Right atrium auricular region (tissue), 2 donors: ENCODE data around the gene DHRS3. TPM values are rescaled to one million over a fixed set of nuclear protein-coding genes. Genes with fewer than 3 reads are reported as not detected.

Source experiments
- DNase-seq: peaks from one replicate; pipeline ENCODE4 v3.0.0-alpha.2; 2019; ENCODE audit warnings: low spot score
- H3K27ac ChIP-seq, 2 donors: fragments of 200-600 bp; sonication (generic); 1 replicate in 1 of 2; 2 replicates in 1 of 2; pipeline ENCODE4 v1.5.1; 2016 to 2019
- H3K27me3 ChIP-seq, 2 donors: fragments of 200-600 bp; sonication (generic); one replicate each; pipeline versions ENCODE4 v1.5.1 to v1.6.0; 2017 to 2019
- H3K36me3 ChIP-seq: fragments of 200-600 bp; sonication (generic); one replicate; pipeline ENCODE4 v1.5.1; 2016
- H3K4me1 ChIP-seq, 2 donors: fragments of 200-600 bp; sonication (generic); one replicate each; pipeline versions ENCODE4 v1.5.1 to v1.6.0; 2017 to 2019
- H3K4me3 ChIP-seq, 2 donors: fragments of 200-600 bp; sonication (generic); 1 replicate in 1 of 2; 2 replicates in 1 of 2; pipeline ENCODE4 v1.5.1; 2017 to 2019; ENCODE audit warnings: mild to moderate bottlenecking in 1 of 2, moderate library complexity in 1 of 2
- H3K9me3 ChIP-seq, 2 donors: fragments of 200-600 bp; sonication (generic); one replicate each; pipeline ENCODE4 v1.5.1; 2019
- total RNA-seq, 2 donors: library from RNA; depleted of rRNA; stranded (reverse); fragments of >200 nt; gene quantifications; one replicate each; pipeline ENCODE4 v1.1.0, GENCODE V29; 2016
- TF ChIP-seq, protein P1 (sequence below), 2 donors: fragments of 200-600 bp; sonication (generic); IDR thresholded peaks; one replicate each; pipeline ENCODE4 v1.5.1; 2019; ENCODE audit warnings: antibody characterized with exemption in 2 of 2

DHRS3 gene
- total RNA-seq, 2 donors from 2014 or later = 50.4 to 78.9 TPM

- no peak within 1 kb of the TSS for H3K27ac ChIP-seq
- H3K4me1 ChIP-seq = no peaks in the 10 kb centered on the region
- TF ChIP-seq, protein P1, sequence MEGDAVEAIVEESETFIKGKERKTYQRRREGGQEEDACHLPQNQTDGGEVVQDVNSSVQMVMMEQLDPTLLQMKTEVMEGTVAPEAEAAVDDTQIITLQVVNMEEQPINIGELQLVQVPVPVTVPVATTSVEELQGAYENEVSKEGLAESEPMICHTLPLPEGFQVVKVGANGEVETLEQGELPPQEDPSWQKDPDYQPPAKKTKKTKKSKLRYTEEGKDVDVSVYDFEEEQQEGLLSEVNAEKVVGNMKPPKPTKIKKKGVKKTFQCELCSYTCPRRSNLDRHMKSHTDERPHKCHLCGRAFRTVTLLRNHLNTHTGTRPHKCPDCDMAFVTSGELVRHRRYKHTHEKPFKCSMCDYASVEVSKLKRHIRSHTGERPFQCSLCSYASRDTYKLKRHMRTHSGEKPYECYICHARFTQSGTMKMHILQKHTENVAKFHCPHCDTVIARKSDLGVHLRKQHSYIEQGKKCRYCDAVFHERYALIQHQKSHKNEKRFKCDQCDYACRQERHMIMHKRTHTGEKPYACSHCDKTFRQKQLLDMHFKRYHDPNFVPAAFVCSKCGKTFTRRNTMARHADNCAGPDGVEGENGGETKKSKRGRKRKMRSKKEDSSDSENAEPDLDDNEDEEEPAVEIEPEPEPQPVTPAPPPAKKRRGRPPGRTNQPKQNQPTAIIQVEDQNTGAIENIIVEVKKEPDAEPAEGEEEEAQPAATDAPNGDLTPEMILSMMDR (IDR thresholded peaks at IDR 0.05) = no peak
- H3K9me3 ChIP-seq = peaks cover 0 to 23% of the 10 kb centered on the region in 2 donors
- H3K4me3 ChIP-seq = no peak within 1 kb of the TSS
- H3K27me3 ChIP-seq = no peaks in the 10 kb centered on the region
- no peaks in the 10 kb centered on the region for H3K36me3 ChIP-seq
- no peak for DNase-seq
Measured at GRCh38 chr1:12643785-12644184, 25.8 kb upstream of the DHRS3 start, which contains the start of gene AADACL4. Gene AADACL4, plus strand, starts transcription at chr1:12644085. Its CDS starts 462 bp downstream, at chr1:12644547.

- H3K36me3 ChIP-seq = no peaks in the 10 kb centered on the region
- no peaks in the 10 kb centered on the region for H3K27me3 ChIP-seq
- H3K4me3 ChIP-seq = no peak overlapping the region
- H3K4me1 ChIP-seq = no peaks in the 10 kb centered on the region
- TF ChIP-seq, protein P1 (IDR thresholded peaks at IDR 0.05) = no peak
- H3K27ac ChIP-seq = no peak overlapping the region
- DNase-seq = no peak
- peaks cover 0 to 23% of the 10 kb centered on the region in 2 donors for H3K9me3 ChIP-seq
Measured at GRCh38 chr1:12643079-12643478, 25.1 kb upstream of the DHRS3 start.

DNA sequence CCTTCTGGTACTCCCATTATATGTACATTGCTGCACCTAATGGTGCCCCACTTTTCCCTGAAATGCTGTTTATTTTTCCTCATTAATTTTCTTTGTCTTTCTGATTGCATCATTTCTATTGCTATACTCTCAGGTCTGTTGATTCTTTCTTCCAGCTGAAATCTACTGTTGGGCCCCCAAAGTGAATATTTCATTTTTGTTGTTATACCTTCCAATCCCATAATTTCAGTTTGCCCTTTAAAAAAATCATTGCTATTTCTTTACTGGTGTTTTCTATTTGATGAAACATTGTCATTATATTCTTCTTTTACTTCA is 22.9 kb upstream of the DHRS3 start:
- no peak overlapping the region for H3K27ac ChIP-seq
- peaks cover 0 to 10% of the 10 kb centered on the region in 2 donors for H3K4me1 ChIP-seq
- no peaks in the 10 kb centered on the region for H3K27me3 ChIP-seq
- DNase-seq = no peak
- H3K4me3 ChIP-seq = no peak overlapping the region
- H3K36me3 ChIP-seq = no peaks in the 10 kb centered on the region
- TF ChIP-seq, protein P1 (IDR thresholded peaks at IDR 0.05) = no peak
- peaks cover 0 to 23% of the 10 kb centered on the region in 2 donors for H3K9me3 ChIP-seq

DNA sequence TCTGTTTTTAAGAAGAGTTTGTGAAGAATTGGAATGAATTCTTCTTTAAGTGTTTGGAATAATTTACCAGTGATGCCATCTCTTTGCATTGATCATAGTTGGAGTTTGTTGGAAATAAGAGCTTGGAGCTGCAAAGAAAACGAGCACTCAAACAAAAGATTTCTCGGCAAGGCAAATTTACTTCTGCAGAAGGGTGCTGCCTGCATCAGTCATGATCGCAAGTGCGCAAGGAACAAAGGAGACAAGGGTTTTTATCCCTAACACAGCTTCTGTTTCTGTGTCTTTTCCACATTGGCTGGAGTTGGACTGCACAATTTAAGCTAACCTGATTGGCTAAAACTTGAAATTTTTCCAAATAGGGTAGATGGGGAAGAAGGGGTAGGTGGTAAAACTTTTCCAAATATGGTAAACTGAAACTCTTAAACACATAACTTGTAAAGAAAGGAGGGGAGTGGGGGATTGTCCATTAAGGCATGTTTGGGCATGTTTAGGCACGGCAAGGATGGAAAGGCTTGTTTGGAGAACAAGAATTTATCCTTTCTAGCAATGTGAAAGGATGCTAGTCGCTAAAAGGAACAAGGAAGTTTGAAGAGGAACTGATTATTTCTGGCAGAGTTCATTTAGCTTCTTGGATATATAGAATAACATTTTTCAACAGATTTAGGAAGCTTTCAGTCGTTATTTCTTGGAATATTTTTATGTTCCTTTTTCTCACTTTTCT is 22.4 kb upstream of the DHRS3 start:
- Histone ChIP-seq H3K27ac (no peak overlapping the region), H3K4me1 (peaks cover 0 to 12% of the 10 kb centered on the region in 2 donors), H3K4me3 (no peak overlapping the region), H3K36me3 (no peaks in the 10 kb centered on the region), H3K9me3 (peaks cover 0 to 23% of the 10 kb centered on the region in 2 donors), H3K27me3 (no peaks in the 10 kb centered on the region)
- DNase-seq = no peak
- TF ChIP-seq, protein P1 (IDR thresholded peaks at IDR 0.05) = no peak

DNA sequence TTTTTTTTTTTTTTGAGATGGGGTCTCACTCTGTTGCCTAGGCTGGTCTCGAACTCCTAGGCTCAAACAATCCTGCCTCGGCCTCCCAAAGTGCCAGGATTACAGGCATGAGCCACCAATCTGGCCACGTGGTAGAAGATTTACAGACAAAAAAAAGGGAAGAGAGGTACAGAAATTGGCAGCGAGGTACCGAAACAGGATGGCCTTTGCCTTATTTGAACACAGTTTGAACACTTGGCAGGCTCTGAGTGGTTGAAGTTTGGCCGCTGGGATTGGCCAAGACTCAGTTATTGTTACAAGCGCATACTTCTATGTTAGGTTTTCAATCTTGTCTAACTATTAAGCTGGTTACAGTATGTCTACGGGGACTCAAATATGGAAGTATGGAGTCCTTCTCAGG is 19.7 kb upstream of the DHRS3 start:
- no peak overlapping the region for H3K4me3 ChIP-seq
- H3K9me3 ChIP-seq = peaks cover 0 to 23% of the 10 kb centered on the region in 2 donors
- H3K27me3 ChIP-seq = no peaks in the 10 kb centered on the region
- no peaks in the 10 kb centered on the region for H3K36me3 ChIP-seq
- no peak overlapping the region for H3K27ac ChIP-seq
- H3K4me1 ChIP-seq = peaks cover 0 to 20% of the 10 kb centered on the region in 2 donors
- TF ChIP-seq, protein P1 (IDR thresholded peaks at IDR 0.05) = no peak
- no peak for DNase-seq
